HG03442 (cell line): Measurements from ENCODE around the gene HEPACAM2.
A peak's percentile ranks its signal among the peaks of the same experiment; 100 is the strongest.

Experiments used
- ATAC-seq: cut with Tn5 transposase; IDR thresholded peaks from one replicate; pipeline ENCODE4 v1.9.1; 2021; ENCODE audit warnings: mild to moderate bottlenecking, moderate library complexity; ENCODE audit not compliant: unreplicated experiment

The HEPACAM2 gene

DNA sequence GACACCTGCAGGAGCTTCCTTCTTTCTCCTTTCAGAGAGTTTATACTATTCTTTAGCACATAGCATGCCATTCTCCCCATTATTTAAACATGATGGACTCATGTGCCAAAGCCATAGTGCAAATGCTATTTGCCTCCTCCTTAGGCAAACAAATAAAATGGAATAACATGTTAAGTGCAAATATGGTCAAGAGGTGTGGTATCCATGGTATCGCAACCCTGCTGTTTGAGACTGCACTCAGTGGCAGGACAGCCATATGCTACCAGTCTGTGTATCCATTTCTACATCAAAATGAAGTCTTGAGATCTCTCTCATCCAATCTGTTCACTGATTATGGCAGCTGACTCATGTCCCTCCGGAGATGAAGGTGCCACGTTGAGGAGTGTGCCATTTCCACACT, 22.8 kb downstream of the HEPACAM2 start:
- no peak for ATAC-seq

- ATAC-seq: no peak
These were observed 23.5 kb downstream of the HEPACAM2 start for GRCh38 chr7:93202594-93203250.

GRCh38 chr7:93198472-93198871, 27.8 kb downstream of the HEPACAM2 start:
- ATAC-seq: no peak

GRCh38 chr7:93196336-93196735, 29.9 kb downstream of the HEPACAM2 start:
- no peak for ATAC-seq

DNA sequence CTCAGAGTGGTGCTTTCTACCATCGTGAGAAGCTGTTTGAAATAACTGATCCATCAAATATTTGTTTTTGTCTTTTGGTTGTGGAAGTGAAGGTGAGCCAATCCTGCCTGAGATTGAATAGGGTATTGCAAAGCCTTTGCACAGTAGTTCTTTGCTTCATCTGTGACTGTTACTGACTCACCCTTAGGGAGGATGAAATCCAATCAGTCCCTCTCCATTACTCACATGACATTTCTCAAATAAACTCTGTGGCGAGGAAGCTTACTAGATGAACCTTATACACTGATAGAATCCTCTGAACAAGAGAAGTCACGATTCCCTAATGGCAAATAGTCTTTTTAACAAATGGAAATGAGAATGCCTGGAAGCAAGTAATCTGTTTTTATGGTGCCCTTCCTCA, 31.9 kb downstream of the HEPACAM2 start:
- no peak for ATAC-seq

DNA sequence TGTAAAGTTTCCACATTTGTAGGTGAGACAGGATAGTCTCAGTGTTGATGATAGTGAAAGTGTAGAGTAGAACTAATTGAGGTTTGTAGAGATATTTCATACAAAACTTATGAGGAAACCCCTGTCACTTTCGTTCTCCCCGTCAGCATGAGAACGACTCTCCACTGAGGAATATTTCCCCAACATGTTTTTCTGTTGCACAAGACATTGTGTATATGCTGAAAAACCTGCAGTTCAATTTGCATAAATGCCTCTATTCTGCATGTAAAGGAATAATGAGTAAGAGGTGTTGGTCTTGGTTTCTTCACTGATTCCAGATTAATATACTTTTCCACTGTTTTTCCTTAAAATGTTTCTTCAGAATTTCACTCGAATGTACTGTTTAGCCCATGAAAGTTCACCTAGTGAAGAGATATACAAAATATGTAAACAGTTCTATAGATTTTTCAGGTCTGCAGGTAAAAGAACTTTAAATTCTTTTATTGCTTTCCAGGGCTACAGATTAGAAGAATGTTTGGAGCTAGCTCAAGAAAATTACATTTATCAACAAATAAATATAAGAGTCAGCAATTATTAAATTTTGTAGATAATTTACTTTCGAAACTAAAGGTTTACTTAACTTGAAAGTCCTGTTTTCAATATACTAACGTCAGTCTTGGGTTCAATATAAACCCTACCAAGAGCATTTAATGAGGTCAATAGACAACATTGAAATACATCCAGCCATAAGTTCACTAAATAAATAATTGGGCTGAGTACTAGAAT, 37.2 kb downstream of the HEPACAM2 start:
- ATAC-seq: no peak

DNA sequence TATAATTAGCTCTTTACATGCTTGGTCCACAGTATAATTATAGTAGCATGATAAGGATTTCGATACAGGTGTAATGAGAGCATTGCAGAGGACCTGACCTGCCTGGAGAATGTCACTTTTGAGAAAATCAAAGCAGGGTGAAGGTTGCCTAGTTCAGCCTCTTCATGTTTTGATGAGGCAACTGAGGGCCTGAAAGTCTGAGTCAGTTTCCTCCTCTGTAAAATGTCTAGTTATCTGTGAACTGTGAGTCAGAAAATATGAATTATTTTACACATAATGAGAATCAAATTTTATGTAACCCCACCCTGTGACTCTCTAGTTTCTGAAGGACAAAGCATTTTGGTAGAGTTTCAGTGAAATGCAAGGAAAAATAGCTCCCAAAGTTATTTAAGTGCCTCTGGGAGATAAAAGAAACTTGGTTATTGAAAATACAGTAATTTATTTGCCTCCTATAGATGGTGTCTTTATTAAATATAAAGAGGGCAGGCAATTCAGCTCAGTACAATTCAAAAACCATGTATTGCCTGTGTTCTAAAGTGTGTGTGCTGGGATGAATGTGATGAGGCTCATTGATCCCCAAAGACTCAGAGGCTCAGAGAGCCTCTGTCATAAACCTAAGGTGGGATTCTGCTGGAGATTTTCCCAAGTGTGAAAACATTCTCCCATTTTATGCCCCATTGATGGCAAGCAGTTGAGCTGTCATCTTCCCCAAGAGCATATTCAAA, 40.8 kb downstream of the HEPACAM2 start:
- ATAC-seq: no peak

DNA sequence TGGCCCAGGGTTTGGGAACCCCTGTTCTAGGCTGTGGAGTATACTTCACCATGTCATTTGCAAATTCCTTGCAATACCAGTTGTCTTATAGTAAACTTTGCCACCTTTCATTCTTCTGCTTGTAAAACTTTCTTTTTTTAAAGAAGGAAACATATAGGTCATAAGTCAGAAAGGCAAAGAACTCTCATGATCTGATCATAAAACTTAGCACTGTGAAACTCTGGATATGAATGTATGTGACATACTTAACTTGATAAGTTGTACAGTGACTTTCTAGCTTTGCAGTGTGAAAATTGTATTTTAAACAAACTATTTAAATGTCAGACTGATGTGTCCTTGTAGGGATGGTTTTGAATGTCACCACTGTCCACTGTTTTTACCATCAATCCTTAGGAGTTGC, 47.1 kb downstream of the HEPACAM2 start:
- no peak for ATAC-seq

DNA sequence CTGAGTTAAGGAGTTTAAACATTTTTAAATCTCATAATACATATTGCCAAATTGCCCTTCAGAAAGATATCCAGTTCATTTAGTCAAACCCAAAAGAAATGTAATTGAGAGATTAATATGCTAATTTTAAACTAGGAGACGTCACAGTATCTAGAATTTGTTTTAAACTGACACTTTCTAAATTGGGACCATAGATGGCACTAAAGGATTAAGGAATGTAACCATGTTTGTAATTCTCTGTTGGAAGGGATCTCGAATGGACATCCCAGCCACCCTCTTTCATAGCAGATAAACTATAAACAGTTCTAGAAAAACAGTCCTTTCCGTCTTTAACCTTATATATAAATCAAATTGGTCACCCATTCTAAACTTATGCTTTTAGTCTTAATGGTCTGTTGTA, 48.1 kb downstream of the HEPACAM2 start:
- ATAC-seq: no peak

GRCh38 chr7:93176992-93177580, 49.2 kb downstream of the HEPACAM2 start:
- ATAC-seq: no peak

- ATAC-seq: no peak
These were observed 51.0 kb downstream of the HEPACAM2 start for GRCh38 chr7:93175219-93175618.

DNA sequence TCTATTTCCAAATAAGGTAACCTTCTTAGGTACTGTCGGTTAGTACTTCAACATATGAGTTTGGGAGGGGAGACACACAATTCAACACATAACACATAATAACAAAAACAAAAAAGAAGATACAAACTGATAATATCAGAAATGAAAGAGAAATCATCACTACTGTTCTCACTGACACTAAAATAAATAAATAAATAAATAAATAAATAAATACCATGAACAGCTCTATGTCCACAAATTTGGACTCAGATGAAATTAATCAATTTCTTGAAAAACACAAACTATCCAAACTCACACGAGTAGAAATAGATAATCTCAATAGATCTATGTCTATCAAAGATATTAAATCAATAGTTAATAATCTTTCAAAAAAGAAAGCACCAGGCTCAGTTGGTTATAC, 53.6 kb downstream of the HEPACAM2 start:
- ATAC-seq: no peak

DNA sequence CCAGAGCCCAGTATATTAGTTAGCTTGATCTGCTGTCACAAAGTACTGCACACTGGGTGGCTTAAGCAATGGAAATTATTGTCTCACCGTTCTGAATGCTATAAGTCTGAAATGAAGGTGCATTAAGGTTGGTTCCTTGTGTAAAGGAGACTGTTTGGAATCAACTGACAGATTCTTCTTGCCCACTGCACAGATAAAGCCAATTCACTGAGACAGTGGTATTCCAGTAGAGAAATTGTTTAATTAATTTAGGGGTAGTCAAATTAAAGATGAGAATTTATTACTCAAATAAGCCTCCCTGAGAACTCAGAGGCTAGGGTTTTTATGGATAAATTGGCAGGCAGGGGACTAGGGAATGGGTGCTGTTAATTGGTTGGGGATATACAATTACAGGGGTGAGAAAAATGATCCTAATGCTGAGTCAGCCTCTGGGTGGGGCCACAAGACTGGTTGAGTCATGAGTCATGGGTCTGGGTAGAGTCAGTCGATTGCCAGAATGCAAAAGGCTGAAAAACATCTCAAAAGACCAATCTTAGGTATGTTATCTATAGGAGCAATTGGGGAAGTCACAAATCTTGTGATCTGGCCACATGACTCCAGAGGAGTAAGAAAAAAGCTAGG, 54.6 kb downstream of the HEPACAM2 start:
- ATAC-seq: no peak

GRCh38 chr7:93165447-93165846, 60.8 kb downstream of the HEPACAM2 start:
- peak; percentile 99 for ATAC-seq

- ATAC-seq: no peak
These were observed 61.5 kb downstream of the HEPACAM2 start for GRCh38 chr7:93164766-93165165.

DNA sequence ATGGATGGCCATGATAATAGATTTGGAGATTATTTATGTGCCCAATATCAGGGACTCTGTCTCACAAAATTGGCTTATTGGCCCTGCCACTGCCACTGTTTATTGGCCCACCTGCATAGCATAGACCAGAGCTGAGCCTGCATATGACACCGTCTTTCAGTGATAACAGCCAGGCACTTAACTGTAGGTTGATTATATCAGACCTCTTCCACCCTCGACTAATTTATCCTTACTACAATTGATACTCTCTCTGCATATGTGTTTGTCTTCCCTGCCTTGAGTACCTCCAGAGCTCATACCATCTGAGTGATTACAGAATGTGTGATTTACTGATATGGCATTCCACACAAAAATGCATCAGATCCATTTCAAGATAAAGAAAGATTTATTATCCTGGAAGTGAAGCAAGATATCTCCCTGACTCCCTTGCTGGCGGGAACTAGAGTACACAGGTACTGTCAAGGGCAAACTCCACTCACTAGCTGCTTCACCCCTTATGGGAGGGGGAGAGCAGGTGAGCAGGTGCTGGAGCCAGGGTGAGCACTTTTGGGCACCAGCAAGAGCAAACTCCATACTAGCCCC, 65.0 kb downstream of the HEPACAM2 start:
- no peak for ATAC-seq

DNA sequence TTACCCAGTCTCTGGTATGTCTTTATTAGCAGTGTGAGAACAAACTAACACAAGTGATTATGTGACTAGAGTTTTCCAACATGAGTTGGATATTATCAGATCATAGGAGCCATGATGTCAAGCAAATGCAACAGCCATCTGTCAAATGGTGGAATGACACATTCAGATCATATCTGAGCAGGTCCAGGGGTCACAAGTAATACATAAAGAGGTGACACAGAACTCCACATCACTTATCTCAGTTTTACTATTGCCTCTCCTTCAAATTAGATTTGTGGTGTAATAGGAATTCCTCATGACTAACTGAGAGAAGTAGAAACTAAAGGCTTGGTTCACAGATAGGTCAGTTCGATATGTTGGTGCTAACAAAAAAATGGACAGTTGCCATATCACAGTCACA, 65.9 kb downstream of the HEPACAM2 start:
- ATAC-seq: no peak

GRCh38 chr7:93159490-93159889, 66.8 kb downstream of the HEPACAM2 start:
- no peak for ATAC-seq

- no peak for ATAC-seq
These were observed 69.4 kb downstream of the HEPACAM2 start for GRCh38 chr7:93156884-93157283.

DNA sequence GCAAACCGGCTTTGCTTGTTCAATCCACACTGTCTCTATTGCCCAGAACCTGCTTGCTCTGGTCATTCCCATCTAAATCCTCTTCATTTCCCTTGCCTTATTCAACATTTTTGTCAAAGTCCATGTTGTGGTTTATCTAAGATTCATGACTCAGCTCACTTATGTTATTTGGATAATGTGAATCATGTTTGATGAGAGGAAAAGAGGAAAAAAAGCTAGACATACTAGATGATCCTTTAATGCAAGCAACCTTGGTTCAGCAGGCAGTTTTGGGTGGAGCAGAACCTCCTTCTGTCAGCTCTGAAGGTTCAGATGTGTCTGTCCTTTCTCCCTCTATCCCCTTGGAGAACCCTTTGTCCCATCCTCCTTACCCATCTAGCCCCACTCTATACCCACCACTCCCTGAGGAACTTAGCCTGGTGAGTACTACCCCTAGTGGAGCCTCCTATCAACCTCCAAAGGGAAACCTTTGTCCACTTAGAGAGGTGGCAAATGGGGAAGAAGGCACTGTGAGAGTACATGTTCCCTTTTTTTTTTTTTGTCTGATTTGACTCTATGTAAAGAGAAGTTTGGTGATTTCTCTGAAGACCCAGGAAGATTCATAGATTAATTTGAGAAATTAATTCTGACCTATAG, 76.0 kb downstream of the HEPACAM2 start:
- no peak for ATAC-seq
